Coronary artery (tissue), 2 donors: ENCODE results near the gene TMC3.

Source experiments
- DNase-seq: peaks from one replicate; pipeline ENCODE4 v3.0.0-alpha.2; 2017; ENCODE audit warnings: low spot score
- H3K27ac ChIP-seq, 2 donors: fragments of 200-600 bp; sonication (generic); one replicate each; pipeline ENCODE4 v1.5.1; 2016 to 2019
- H3K4me3 ChIP-seq: fragments of 200-600 bp; sonication (generic); 2 replicates; pipeline ENCODE4 v1.5.1; 2016; ENCODE audit warnings: mild to moderate bottlenecking, moderate library complexity
- TF ChIP-seq, protein P1 (sequence below): fragments of 200-600 bp; sonication (generic); IDR thresholded peaks from one replicate; pipeline ENCODE4 v1.5.1; 2019; ENCODE audit warnings: antibody characterized with exemption

TMC3 gene

GRCh38 chr15:81398910-81399551, 25.0 kb upstream of the TMC3 start:
- Histone ChIP-seq H3K27ac (no peak overlapping the region), H3K4me3 (no peak overlapping the region)
- TF ChIP-seq, protein P1, sequence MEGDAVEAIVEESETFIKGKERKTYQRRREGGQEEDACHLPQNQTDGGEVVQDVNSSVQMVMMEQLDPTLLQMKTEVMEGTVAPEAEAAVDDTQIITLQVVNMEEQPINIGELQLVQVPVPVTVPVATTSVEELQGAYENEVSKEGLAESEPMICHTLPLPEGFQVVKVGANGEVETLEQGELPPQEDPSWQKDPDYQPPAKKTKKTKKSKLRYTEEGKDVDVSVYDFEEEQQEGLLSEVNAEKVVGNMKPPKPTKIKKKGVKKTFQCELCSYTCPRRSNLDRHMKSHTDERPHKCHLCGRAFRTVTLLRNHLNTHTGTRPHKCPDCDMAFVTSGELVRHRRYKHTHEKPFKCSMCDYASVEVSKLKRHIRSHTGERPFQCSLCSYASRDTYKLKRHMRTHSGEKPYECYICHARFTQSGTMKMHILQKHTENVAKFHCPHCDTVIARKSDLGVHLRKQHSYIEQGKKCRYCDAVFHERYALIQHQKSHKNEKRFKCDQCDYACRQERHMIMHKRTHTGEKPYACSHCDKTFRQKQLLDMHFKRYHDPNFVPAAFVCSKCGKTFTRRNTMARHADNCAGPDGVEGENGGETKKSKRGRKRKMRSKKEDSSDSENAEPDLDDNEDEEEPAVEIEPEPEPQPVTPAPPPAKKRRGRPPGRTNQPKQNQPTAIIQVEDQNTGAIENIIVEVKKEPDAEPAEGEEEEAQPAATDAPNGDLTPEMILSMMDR = no peak
- no peak for DNase-seq

GRCh38 chr15:81398456-81398855, 24.4 kb upstream of the TMC3 start:
- no peak for DNase-seq
- Histone ChIP-seq H3K27ac (no peak overlapping the region), H3K4me3 (no peak overlapping the region)
- TF ChIP-seq, protein P1 = no peak

GRCh38 chr15:81394603-81395002, 20.6 kb upstream of the TMC3 start:
- H3K4me3 ChIP-seq = no peak overlapping the region
- no peak for DNase-seq
- no peak overlapping the region for H3K27ac ChIP-seq
- TF ChIP-seq, protein P1 = no peak

DNA sequence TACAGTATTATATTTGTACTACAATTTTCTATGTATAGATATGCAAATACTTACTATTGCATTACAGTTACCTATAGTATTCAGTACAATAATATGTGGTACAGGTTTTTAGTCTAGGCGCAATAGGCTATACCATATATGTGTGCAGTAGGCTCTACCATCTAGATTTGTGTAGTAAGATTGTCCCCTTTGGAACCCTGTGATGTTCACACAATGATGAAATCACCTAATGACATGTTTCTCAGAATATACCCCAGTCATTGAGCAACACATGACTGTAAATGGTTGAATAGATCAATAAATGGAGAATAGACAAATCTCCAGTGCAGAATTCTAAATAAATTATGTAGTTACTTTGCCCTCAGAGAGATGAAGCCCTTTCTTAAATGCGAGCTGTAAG, 17.6 kb upstream of the TMC3 start:
- no peak overlapping the region for H3K4me3 ChIP-seq
- no peak overlapping the region for H3K27ac ChIP-seq
- TF ChIP-seq, protein P1 = no peak
- DNase-seq = no peak

DNA sequence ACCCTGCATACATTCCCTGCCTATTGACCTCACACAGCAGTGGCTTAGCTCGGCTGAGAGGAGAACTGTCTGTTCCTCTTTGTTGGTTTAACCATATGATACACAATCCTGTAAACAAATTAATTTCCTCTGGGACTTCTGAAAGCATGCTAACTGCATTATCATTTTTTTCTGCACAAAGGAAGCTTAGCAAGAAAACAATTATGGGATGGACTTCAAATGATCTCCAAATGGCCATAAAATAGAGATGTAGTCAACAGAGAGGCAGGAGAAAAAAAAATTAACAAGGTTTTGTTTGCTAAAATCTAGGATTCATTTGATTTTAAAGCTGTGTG, 14.4 kb upstream of the TMC3 start:
- Histone ChIP-seq H3K4me3 (no peak overlapping the region), H3K27ac (no peak overlapping the region)
- no peak for DNase-seq
- TF ChIP-seq, protein P1 = no peak

GRCh38 chr15:81387621-81388435, 13.8 kb upstream of the TMC3 start:
- Histone ChIP-seq H3K27ac (no peak overlapping the region), H3K4me3 (no peak overlapping the region)
- DNase-seq = no peak
- TF ChIP-seq, protein P1 = no peak

GRCh38 chr15:81386947-81387346, 12.9 kb upstream of the TMC3 start:
- no peak overlapping the region for H3K4me3 ChIP-seq
- TF ChIP-seq, protein P1 = no peak
- DNase-seq = no peak
- no peak overlapping the region for H3K27ac ChIP-seq
